ENCODE measurements around the gene ARVCF. TPM values are rescaled to one million over a fixed set of nuclear protein-coding genes. Genes with fewer than 3 reads are reported as not detected.

ARVCF gene
- total and polyA plus RNA-seq, 9 of the 15 experiments (the other 6 are each of a cell fraction or from before 2014, with no cell fraction given), result 0.03 to 97.4 (median 15.6) TPM

GRCh38 chr22:20038574-20038973, 22.0 kb upstream of the ARVCF start (continued):
- no peak for TF ChIP-seq STAT6 (CRISPR knock-in tag; IDR thresholded peaks at IDR 0.05)
- TF ChIP-seq SRSF3 (IDR thresholded peaks at IDR 0.05; ENCODE audit: insufficient read depth, low read length), result no peak
- no peak for TF ChIP-seq SPI1 (IDR thresholded peaks at IDR 0.05; ENCODE audit: borderline replicate concordance, low read depth, low read length)
- no peak for TF ChIP-seq THRB (CRISPR knock-in tag; conservative IDR thresholded peaks at IDR 0.05)
- TF ChIP-seq DACH1 (IDR thresholded peaks at IDR 0.05; ENCODE audit: partially characterized antibody), result no peak
- no peak for TF ChIP-seq HDAC1 (IDR thresholded peaks at IDR 0.05)
- TF ChIP-seq GTF2E2 (tag; IDR thresholded peaks at IDR 0.05), result no peak
- TF ChIP-seq ZNF41 (CRISPR knock-in tag; conservative IDR thresholded peaks at IDR 0.05), result no peak
- TF ChIP-seq AFF1 (IDR thresholded peaks at IDR 0.05; ENCODE audit: low read depth in 1 of 2, partially characterized antibody in 2 of 2), result no peak
- no peak for TF ChIP-seq ZNF511 (CRISPR knock-in tag; IDR thresholded peaks at IDR 0.05)

Data from K562 (cell line).